Left ventricle myocardium superior (tissue), 1 donor: ENCODE measurements around the gene GALNTL6. TPM values are rescaled to one million over a fixed set of nuclear protein-coding genes. Genes with fewer than 3 reads are reported as not detected.
A peak's percentile ranks its signal among the peaks of the same experiment; 100 is the strongest.
"Not testable (repeated sequence)": the region's sequence is repeated elsewhere in the genome, so short reads cannot be mapped to it uniquely, and the experiment has no call there.

ENCODE experiments used
- ATAC-seq: fragments of 200-7000 bp; cut with Tn5 transposase; one replicate; pipeline ENCODE4 v1.9.1; 2020; ENCODE audit warnings: mild to moderate bottlenecking, moderate library complexity
- DNase-seq: peaks from one replicate; pipeline ENCODE4 v3.0.0-alpha.2; 2020
- intact Hi-C: fragments of 100-400 bp; cut with micrococcal nuclease; formaldehyde crosslinking; loops from one replicate; pipeline ENCODE4 v1.11.0; 2022
- total RNA-seq: library from RNA; stranded (reverse); fragmentation: NEBNext Ultra II Directional; extraction: Animal tissue kit (Norgen Biotek cat#: 25700); gene quantifications from one replicate; pipeline ENCODE4 v1.2.1, GENCODE V29; 2021
- donor health status: DM: no; HTN: yes; CAD: no; lungs with severe emphysema.

GALNTL6 gene
- total RNA-seq, 1 donor from 2014 or later = not detected

DNA sequence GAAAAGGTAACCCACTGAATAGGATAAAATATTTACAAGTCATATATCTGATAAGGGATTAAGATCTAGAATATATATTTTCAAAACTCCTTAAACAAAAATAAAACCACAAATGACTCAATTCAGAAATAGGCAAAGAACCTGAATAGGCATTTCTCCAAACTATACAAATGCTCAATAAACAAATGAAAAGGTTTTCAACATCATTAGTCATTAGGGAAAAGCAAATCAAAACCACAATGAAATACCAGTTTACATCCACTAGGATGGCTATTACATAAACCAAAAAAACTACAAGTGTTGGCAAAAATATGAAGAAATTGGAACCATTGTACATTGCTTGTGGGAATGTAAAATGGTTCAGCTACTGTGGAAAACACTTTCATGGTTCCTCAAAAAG is 1188.4 kb downstream of the GALNTL6 start:
- ATAC-seq (no peak), DNase-seq (no peak)
- intact Hi-C loops = no loop called here

GRCh38 chr4:173002830-173003561 is 1189.8 kb downstream of the GALNTL6 start:
- DNase-seq = no peak
- intact Hi-C loops = no loop called here
- no peak for ATAC-seq

- intact Hi-C loops = no loop called here
- no peak for ATAC-seq
- no peak for DNase-seq
Measured at GRCh38 chr4:173005912-173006633, 1192.9 kb downstream of the GALNTL6 start.

GRCh38 chr4:173008436-173008835 is 1195.2 kb downstream of the GALNTL6 start:
- DNase-seq (no peak), ATAC-seq (no peak)
- intact Hi-C loops = no loop called here

DNA sequence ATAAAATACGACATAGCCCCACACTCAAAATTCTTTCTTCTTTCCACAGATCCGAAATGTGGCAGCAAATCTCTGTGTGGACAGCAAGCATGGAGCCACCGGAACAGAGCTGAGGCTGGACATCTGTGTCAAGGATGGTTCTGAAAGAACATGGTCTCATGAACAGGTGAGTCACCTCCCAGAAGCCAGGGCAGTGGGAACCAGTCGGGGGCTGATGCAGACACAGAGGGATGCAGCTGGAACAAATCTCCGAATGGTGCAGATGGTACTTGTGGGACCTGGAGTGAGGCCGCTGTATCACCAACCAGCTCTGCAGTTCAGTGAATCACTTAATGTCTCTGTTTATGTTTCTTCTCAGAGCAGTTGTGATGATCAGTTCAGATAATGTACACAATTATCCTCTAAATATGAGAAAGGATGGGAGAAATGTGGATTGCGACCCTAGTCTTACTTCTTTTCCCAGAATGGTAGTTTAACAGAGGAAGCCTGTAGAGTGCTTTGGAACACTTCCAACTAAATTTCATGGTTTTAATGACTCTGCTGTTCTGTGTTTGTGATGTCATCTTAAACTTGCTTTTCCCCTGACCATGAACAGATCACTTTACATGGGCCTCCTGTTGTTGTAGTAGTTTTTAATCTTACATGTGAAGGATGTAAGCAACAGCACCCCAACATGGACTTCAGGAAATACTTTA is 1196.1 kb downstream of the GALNTL6 start:
- intact Hi-C loops = no loop called here
- ATAC-seq = no peak
- no peak for DNase-seq

- DNase-seq (no peak), ATAC-seq (no peak)
- intact Hi-C loops = loop anchor here (5.0 kb wide), 1 partner anchor 245 kb away; no protein-coding TSS in a partner anchor
Measured at GRCh38 chr4:173012608-173013007, 1199.4 kb downstream of the GALNTL6 start.

- intact Hi-C loops = loop anchor here (5.0 kb wide), 1 partner anchor 244 kb away; no protein-coding TSS in a partner anchor
- peak; percentile 75 for ATAC-seq
- no peak for DNase-seq
Measured at GRCh38 chr4:173013232-173013930, 1200.2 kb downstream of the GALNTL6 start.

GRCh38 chr4:173014113-173014558 is 1200.9 kb downstream of the GALNTL6 start:
- ATAC-seq (peak; percentile 80), DNase-seq (peak; percentile 41)
- intact Hi-C loops = loop anchor here (5.0 kb wide), 1 partner anchor 243 kb away; no protein-coding TSS in a partner anchor

DNA sequence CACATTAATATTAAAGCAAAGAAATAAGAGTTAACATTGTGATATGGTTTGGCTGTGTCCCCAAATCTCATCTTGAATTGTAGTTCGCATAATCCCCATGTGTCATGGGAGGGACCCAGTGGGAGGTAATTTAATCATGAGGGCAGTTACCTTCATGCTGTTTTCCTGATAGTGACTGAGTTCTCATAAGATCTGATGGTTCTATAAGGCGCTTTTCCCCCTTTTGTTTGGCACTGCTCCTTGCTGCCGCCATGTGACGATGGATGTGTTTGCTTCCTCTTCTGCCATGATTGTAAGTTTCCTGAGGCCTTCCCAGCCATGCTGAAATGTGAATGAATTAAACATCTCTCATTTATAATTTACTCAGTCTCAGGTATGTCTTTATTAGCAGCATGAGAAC is 1201.6 kb downstream of the GALNTL6 start:
- DNase-seq (no peak), ATAC-seq (no peak)
- intact Hi-C loops = loop anchor here (5.0 kb wide), 1 partner anchor 242 kb away; no protein-coding TSS in a partner anchor

GRCh38 chr4:173017802-173018201 is 1204.6 kb downstream of the GALNTL6 start:
- DNase-seq = no peak
- intact Hi-C loops = no loop called here
- no peak for ATAC-seq

DNA sequence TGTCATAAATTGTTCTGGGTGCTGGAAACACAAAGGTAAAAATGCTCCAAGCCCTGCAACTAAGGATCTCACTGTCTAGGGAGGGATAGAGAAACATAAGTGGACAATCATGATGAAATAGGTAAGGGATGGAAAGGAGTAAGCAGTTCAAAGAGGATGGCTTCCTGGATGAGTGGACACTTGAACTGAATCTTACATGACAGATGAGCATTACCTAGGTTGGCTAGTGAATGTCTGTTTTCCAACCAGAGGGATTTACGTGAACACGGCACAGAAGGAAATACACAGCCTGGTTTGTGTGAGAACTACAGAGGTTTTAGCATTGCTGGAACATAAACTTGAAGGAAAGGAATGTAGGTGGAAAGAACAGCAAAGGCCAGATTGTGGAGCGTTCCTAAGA is 1205.2 kb downstream of the GALNTL6 start:
- DNase-seq (no peak), ATAC-seq (no peak)
- intact Hi-C loops = no loop called here

- no peak for ATAC-seq
- no peak for DNase-seq
- intact Hi-C loops = no loop called here
Measured at GRCh38 chr4:173019664-173020063, 1206.5 kb downstream of the GALNTL6 start.

DNA sequence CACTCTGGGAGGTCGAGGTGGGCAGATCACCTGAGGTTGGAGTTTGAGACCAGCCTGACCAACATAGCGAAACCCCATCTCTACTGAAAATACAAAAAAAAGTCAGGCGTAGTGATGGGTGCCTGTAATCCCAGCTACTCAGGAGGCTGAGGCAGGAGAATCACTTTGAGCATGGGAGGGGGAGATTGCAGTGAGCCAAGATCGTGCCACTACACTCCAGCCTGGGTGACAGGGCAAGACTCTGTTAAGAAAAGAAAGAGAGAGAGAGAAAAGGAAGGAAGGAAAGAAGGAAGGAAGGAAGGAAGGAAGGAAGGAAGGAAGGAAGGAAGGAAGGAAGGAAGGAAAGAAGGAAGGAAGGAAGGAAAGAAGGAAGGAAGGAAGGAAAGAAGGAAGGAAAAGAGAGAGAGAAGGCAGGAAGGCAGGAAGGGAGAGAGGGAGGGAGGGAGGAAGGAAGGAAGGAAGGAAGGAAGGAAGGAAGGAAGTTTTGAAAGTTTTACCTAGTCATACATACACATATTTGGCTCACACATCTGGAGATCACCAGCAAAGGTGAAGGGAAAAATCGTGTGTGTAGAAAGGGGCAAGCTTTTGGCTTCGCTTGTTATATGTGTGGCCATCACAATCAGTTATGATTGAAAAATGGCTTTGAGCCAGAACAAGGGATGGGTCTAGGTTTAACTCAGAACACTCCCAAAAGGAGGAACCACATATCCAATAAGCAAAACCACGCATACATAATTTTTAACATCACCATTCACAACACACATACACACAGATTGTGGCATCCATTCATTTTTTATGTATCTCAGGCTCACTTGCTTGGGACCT is 1208.8 kb downstream of the GALNTL6 start:
- intact Hi-C loops, DNase-seq, ATAC-seq: not testable (repeated sequence)

GRCh38 chr4:173024203-173024602 is 1211.0 kb downstream of the GALNTL6 start:
- intact Hi-C loops = no loop called here
- no peak for DNase-seq
- ATAC-seq = no peak

DNA sequence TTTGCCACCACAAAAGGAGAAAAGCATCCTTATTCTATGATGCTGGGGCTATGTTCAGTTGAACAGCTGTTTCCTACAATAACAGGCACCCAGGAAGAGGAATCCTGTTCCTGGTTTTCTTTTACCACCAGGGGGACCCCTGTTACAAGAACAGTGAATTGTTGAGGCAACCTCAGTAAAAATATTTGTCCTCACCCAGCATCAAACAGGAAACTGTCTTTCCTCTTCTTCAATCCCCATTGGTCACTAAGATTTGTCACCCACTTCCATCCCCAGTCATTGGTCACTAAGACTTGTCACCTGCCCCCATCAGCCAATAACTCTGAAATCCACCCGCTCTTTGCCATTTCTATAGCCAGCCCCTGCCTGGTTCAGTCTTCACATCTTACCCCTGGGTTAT is 1211.9 kb downstream of the GALNTL6 start:
- ATAC-seq (peak; percentile 80), DNase-seq (no peak)
- intact Hi-C loops = loop anchor here (5.0 kb wide), 1 partner anchor 232 kb away; no protein-coding TSS in a partner anchor

- intact Hi-C loops = no loop called here
- no peak for ATAC-seq
- no peak for DNase-seq
Measured at GRCh38 chr4:173037242-173037641, 1224.0 kb downstream of the GALNTL6 start.

DNA sequence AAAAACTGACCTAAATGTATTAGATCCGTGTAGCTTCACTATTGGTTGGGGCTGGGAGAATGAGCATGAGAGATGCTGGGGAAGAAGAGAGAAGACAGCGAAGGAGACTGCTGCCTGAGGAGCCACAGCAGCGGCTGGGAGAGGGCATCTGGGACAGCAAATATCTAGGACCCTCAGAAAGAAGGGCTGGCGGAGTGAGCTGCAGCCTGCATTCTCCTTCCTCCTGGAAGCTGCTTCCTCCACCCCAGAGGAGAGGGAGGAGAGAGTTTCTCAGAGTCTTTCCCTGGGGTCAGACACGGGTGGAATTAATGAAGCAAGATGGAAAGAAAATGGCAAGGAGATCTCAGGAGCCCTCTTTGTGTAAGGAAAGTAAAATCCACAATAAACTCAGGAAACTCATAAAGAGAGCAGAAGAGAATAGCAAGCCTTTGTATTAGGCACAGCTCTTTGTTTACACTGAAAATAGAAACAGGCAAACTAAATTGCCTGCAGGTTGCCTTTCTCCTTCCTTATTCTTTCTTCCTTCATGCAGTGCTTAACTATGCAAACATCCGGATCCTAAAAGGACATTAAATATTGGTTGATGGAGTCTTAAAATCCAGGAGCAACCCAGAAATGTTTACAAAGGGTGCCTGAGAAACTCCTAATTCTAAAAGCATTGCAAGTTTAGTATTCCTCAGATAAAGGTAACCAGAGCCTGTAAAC is 1225.1 kb downstream of the GALNTL6 start:
- ATAC-seq (no peak), DNase-seq (no peak)
- intact Hi-C loops = no loop called here
